Inflammatory macrophage treated with lipopolysaccharide for 1 hour (primary cell): Measurements from ENCODE around the gene SLC35B1.
"Not testable (repeated sequence)": the region's sequence is repeated elsewhere in the genome, so short reads cannot be mapped to it uniquely, and the experiment has no call there.

ENCODE experiments used
- DNase-seq, 2 donors: peaks; one replicate each; pipeline ENCODE4 v3.0.0-alpha.2; 2020 to 2022

The SLC35B1 gene

DNA sequence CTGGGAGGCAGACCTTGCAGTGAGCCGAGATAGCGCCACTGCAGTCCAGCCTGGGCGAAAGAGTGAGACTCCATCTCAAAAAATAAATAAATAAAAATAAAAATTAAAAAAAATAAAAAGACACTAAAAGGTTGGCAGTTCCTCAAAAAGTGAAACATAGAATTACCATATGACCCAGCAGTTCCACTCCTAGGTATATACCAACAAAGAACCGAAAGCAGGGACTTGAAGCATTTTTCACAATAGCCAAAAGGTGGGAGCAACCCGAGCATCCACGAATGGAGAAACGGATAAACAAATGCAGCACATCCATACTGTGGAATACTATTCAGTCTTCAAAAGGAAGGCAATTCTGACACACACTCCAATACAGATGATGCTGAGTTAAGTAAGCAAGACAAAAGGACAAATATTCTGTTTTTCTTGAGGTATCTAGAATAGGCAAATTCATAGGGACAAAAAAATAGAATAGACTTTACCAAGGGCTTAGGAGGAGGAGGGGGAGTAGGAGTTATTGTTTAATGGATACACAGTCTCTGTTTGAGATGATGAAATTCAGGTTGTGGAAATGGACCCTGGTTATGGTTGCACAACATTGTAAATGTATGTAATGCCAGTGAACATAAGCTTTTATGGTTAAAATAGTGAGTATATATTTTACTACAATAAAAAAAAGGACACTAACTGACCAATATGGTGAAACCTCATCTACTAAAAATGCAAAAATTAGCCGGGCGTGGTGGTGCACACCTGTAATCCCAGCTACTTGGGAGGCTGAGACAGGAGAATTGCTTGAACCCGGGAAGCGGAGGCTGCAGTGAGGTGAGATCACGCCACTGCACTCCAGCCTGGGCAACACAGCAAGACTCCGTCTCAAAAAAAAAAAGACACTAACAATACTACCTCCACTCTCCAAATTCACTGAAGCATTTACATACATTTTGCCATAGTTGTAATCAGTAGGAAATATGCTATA is 27.0 kb upstream of the SLC35B1 start:
- peak in 1 of 2 donors; percentile 31 for DNase-seq

DNA sequence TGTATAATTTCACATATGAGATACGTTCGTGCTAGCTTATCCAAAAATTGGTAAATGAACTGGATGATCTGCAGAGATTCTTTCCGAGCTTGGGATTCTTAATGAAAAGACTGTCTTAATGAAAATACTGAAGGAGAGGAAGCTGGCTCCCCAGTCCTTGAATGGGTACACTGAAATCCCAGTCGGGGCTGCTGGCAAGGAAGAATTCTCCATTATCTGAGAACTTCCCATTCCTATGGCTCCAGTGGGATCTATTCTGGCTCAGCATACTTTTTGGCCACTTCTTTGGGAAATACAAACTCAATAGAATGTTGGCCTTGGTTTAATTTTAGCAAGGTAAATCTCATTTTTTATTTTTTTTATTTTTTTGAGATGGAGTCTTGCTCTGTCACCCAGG is 23.7 kb upstream of the SLC35B1 start:
- DNase-seq, result no peak

DNA sequence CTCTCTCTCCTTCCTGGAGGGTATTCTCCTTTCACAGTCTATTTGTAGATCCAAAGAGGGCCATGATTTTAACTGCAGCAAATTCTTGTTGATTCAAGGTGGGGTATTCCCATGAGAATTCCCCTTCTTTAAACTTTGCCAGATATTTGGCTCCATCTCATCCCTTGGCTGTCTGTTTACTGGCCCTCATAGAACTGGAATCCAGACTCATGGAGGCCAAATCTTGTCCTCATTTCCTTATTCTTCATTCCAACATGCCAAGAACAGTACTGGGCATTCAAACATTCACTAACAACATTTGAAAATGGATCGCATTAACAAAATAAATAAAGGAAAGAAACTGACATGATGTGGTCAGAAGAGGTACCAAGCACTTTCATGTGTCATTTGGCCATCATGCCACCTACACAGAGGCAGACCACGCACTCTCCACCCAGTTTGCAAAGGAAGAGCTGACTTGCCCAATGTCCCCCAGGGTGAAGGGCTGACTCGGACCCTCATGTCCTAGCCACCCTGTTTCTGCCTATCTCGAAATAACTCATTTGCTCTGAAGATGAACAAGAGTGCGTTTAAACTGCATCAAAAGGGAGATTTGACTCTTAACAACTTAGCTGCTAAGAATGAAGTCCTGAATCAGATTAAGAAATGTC is 23.1 kb upstream of the SLC35B1 start:
- no peak for DNase-seq

DNA sequence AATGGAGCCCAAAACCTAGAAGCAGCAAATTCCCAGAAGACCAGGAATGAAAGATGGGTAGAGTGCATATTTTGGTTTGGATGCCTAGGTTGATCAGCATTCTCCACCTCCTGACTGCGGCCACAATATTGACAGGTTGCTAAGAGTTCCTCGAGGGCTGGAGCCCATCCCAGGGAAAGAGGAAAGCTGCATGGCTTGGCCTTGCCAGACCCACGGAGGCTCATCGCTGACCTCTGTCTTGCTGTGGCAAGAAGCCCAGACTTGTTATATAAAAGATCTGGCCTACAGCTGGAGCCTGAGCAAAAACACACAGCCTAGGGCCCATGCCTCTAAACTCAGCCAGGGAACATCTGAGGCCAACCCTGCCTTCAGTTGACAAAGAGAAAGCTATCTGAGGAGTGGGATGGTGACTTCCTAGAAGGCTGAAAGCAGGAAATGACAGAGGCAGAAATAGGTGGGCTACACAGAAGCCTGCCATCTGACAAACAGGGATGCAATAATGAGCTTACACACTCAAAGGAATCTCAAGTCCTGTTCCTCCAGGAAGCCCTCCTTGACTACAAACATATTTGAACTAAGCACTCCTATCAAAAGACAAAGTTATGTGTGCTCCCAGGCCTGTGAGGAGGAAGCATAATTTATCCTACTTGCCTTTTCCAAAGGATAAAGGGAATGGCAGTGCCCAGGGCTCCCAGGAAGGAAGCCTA is 22.5 kb upstream of the SLC35B1 start:
- DNase-seq, result no peak

DNA sequence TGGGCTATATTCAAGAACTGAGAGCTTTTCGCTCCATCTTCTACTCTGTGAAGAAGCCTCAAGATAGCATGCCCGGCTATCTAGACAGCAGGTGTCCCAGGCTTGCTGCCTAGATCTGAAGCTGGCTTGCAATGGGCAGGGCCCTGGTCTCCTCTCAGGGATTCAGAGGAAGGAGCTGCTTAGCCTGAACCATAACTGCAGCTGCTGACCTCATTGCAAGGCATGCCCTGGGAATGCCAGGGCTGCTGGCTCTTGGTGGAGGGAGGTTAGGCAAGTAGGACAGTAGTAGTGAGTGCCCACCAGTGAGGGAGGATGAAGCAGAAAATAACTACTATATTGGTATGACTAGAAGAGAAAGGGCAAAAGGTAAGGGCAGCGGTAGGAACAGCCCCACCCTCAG is 21.3 kb upstream of the SLC35B1 start:
- no peak for DNase-seq

DNA sequence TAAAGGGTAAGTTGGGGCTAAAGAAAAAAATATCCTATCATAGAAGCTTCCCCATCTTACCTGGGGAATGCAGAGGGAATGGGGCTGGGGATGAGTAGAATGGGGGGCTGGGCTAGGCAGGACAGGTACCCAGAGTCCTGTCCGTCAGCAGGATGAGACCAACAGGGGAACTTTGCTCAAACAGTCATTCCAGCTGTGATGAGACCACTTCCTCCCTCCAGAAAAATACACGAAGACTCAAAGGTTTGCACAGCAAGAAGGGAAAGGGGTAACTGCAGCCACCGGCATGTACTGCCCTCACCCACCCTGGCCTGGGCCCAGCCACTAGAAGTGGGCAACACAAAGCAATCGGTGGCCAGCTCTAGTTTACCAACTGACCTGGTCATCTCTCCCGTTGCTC is 20.7 kb upstream of the SLC35B1 start:
- no peak for DNase-seq

DNA sequence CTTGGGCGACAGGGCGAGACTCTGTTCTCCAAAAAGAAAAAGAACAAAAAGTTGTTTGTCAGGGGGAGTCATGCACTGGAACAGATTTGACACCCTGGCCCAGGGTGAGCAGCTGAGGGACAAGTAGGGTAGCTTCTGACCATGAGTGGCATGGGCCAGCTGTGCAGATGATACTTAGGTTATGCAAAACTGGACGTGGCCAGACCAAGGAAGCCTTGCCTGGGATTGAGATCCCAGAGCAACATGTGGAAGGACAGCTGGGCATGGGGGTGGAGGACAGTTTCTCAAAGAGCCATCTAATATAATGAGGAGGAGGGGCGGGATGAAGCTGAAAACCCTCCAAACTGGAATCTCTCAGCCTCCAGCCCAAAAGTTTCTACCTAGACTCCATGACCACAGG is 19.6 kb upstream of the SLC35B1 start:
- DNase-seq, result no peak

DNA sequence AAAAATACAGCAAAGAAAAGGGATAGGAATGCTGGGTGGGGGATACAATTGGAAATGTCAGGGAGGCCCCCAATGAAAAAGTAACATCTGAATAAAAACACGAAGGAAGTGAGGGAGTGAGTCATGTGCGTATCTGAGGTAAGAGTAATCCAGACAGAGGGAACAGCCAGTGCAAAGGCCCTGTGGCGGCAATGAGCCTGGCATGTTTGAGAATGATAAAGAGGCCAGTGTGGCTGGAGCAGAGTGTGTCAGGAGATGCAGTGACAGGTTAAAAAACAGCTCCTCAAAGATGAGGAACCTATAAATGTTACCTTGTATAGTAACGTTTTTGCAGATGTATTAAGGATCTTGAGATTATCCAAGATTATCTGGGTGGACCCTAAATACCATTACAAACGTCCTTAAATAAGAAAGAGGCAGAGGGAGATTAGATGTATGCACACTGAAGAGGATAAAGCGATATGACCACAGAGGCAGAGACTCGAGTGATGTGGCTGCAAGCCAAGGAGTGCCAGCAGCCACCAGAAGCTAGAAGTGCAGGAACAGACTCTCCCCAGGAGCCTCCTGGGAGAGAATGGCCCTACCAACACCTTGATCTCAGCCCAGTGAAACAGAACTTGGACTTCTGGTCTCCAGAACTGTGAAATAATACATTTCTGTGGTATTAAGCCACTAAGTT is 17.8 kb upstream of the SLC35B1 start:
- DNase-seq, result no peak

DNA sequence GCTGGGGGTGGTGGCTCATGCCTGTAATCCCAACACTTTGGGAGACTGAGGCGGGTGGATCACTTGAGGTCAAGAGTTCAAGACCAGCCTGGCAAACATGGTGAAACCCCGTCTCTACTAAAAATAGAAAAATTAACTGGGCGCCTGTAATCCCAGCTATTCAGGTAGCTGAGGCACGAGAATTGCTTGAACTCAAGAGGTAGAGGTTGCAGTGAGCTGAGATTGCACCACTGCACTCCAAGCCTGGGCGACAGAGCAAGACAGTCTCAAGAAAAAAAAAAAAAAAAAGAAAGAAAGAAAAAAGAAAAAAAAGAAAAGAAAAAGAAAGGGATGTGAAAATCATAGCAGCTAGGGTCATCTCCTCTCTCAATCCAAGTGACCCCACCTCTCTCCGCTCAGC is 16.8 kb upstream of the SLC35B1 start:
- DNase-seq, result not testable (repeated sequence)

DNA sequence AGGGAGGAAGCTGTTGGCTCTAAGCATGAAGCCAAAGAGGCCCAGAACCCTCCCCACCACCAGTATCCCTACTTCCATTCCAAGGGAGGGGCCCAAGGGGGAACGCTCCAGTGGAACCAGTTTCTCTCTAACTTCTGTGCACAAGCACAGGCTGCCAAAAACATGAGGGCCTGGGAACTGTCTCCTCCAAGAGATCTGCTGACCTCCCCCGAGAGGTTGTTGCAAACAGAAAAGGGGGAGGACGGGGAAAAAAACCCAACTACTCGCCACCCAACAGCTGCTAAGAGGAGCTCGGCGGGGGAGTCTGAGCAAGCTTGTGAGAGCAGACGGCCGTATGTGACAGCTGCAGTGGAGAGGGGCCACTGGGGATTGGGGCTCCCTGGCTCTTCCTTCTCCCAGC is 15.7 kb upstream of the SLC35B1 start:
- no peak for DNase-seq

DNA sequence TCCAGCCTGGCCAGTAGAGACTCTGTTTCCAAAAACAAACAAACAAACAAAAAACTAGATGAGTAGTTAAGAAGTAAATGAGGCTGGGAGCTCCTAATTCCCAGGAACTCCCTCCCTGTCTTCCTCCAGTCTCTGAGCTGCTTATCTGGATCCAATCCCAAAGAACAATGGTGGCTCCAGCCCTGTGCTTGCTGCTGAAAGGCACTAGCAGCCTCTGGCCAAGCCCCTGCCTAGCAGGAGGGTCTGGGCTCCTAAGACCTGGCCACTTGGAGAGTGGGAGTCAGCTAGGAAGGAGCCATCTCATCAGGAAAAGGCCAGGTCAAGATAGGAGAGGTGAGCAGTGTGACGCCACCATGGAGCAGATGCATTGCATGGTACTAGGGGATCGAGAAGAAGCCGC is 14.3 kb upstream of the SLC35B1 start:
- DNase-seq, result no peak

DNA sequence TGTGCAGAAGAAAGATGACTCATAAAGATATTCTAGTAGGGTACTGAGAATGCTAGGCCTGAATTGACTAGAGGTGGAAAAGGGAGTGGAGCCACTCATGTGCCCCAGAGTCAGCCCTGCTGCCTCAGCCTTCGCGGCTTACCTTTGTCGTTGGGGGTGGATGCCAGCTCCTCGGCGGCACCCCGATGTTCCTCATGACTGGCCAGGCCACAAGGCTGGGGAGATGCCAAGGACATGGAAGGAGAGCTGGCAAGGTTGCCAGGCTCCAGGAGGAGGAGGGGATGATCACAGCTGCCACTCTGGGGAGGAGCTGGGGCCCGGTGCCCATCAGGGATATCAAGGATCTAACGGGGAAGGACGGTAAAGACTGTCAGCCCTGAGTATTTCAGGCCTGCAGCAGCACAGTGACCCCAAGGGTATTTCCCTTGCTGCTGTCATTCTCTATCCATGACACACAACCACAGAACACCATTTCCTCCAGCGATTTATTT is 9.7 kb upstream of the SLC35B1 start:
- DNase-seq, result no peak

DNA sequence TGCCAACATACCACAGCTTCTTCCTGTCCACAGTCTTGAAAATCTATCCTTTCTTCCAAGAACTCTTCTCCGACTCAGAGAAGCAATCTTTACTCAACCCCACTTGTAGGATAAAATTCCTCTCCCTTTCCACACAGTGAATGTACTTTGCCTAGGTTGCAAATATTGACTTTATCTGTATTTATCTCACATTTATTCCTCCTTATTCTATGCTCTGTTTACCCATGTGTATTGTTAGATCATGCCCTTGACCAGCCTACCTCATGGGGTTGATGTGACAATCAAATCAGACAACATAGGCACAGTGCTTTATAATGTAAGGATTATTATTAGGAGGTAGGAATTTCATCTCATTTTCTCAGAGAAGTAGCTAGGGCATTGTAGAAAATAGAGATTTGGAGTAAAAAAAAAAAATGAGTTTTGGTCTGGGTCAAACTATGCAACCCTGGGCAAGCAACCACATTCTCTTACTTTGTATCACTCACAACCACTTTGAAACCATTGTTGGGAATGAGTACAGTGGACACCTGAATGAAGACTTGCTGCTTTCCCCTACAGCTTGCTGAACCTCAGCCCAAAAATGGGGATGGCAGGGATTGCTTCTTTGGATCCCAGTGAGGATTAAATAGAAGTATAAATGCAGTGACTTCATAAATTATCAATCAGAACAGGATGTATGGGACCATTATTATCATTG is 9.1 kb upstream of the SLC35B1 start:
- DNase-seq, result no peak

DNA sequence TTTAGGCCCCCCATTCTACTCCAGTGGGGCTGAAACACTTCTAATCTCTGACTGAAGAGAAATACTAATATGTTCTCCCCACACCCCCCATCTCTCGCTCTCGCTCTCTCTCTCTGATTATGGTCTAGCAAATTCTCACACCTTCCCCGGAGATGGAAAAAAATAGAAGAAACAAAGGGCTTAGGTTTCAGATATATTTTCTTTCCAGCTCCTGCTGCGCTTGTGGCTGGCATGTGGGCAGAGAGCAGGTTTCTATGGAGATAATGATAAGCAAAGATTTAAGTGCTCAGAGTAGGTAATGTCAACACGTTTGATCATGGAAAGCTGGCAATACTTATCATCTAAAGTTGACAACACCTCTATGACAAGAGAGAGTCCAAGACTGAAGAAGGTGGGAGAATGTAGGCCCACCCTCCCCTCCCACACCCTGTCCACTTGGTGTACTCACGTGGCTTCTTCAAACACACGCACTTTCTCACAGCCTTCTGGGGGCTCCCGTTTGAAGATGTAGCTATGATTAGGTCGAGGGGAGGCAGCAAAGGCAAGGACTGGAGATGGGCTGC is 8.0 kb upstream of the SLC35B1 start:
- no peak for DNase-seq

DNA sequence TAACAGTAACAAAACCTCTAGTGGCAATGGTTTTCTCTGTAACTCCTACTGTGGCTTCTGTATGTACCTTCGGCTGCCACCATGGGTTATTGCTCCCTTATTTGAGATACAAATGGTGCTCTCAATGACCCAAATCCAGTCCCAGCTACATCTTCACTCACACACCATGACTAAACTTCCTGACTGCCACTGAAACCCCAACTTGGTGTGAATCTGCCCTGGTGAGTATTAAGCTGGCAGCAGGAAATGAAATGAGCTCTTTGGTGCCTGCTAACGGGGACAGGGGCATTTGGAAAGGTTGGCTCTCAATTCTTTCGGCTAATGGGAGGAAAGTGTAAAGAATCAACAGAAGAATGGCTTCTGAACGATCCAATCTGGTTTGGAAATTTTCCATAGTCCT is 7.5 kb upstream of the SLC35B1 start:
- no peak for DNase-seq

DNA sequence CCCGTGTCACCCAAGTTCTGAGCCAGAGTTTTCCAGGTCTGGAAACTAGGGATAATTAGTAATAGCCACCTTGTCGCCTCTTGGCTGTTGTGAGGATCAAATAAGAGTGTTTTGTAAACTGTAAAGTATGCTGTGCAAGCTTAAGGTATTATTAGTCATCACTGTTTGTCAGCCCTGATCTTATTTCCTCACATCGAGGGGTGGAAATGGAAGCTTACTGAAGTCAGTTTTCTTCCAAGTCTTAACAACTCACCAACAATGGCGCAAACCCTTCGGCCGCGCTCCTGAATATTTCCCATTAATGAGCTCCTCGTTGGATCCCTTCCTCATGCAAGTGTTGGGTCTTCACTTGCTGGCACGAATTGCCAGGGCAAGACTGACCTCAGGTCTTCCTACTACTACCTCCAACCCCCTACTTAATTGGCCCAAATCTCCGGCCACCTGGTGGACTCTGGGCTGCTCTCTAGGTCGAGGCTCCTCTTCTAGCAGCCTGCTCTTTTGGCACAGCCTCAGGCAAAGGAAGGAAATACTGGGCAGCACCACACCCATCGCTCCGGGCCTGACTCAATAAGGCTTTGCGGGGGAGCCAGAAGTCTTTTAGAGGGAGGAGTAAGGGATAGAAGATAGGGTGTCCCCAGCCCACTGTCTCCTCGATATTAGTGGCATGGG is 885 bp upstream of the SLC35B1 start:
- peak; percentile 27 to 41 for DNase-seq

DNA sequence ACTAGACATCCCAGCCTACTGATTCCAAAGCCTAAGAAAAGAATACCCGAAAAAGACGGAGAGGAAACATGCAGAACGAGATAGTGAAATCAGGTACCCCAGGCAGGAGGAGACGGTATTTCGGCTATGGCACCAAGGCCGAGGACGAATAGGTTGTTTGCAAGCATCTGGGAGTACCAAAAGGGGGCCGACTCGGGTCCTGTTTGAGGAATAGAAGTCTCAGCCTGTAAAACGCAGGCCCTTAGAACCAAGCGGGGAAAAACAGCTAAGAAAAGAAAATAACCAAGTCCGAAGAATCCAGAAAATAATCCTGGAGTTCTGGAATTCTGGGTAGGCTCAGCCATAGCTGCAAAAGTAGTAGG is 537 bp downstream of the SLC35B1 start:
- no peak for DNase-seq

DNA sequence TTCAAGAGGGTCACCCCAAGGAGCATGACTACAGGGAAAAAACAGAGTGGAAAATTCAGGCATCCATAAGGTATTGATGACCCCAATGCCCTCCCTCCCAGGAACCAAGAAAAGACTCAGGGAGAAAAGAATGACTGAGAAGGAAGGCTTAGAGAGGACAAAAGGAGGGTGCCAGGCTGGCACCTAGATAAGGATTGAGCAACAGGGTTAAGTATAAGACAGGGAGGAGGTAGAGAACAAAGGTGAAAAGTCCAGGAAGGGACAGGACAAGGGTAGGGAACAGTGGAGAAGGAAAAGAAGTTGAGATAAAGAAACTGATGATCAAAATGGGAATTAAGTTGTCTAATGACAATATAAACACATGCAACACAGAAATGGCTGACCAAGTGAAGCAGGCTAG is 2.5 kb downstream of the SLC35B1 start:
- DNase-seq, result no peak

DNA sequence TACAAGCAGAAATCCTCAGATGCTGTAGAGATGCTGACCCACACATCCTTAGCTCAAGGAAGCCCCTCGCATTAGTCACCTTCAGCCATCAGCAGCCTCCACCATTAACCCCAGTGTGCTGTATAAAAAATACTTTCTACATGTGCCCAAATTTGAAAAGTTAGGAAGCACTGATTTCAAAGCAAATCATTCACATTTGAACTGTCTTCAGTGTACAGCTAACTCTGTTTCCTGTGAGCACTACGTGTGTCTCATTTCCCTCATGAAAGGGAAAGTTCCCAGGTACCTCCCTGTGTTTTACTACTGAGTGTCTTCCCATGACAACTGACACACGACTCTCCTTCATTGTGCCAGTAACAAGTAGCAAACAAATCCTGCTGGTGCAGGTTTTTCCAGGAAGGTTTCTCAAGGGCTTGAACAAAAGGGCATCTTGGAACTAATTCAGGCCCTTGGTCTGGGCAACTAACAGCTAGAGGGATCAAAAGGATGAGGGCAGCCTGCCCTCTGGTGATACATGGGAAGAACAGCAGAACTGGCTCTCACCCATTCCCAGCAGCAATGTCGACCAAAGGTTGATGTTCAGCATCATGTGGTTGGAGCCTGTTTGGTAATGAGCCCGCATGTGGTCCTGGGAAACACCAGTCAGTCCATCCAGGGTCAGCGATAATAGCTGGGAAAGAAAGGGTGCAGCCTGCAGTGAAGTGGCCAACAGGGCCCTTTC is 4.0 kb downstream of the SLC35B1 start:
- DNase-seq, result peak; percentile 39 to 62

DNA sequence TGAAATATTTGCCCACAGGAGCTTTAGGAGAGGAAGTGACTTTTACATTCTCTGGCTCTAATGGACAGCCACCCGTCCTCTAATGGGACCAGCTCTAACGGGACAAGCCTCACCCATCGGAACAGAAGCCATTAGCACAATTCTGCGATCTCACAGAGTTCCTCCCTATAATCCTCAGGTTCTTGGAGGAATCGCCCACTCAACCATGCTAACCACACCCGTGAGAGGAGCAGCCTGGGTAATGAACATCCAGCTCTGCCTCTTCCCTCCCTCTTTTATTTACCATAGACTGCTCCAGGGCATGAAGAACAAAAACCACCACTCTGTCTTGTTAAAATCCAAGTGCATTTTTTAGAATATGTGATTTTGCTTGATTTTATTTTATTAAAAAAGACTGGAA is 6.8 kb downstream of the SLC35B1 start:
- no peak for DNase-seq
